NK-92 (cell line): ENCODE measurements around the gene RYR1.
"Not testable (repeated sequence)": the region's sequence is repeated elsewhere in the genome, so short reads cannot be mapped to it uniquely, and the experiment has no call there.

Experiments used
- DNase-seq: peaks from one replicate; lab custom pipeline; 2025; ENCODE audit not compliant: unreplicated experiment; lab: John Stamatoyannopoulos, UW

RYR1 gene

DNA sequence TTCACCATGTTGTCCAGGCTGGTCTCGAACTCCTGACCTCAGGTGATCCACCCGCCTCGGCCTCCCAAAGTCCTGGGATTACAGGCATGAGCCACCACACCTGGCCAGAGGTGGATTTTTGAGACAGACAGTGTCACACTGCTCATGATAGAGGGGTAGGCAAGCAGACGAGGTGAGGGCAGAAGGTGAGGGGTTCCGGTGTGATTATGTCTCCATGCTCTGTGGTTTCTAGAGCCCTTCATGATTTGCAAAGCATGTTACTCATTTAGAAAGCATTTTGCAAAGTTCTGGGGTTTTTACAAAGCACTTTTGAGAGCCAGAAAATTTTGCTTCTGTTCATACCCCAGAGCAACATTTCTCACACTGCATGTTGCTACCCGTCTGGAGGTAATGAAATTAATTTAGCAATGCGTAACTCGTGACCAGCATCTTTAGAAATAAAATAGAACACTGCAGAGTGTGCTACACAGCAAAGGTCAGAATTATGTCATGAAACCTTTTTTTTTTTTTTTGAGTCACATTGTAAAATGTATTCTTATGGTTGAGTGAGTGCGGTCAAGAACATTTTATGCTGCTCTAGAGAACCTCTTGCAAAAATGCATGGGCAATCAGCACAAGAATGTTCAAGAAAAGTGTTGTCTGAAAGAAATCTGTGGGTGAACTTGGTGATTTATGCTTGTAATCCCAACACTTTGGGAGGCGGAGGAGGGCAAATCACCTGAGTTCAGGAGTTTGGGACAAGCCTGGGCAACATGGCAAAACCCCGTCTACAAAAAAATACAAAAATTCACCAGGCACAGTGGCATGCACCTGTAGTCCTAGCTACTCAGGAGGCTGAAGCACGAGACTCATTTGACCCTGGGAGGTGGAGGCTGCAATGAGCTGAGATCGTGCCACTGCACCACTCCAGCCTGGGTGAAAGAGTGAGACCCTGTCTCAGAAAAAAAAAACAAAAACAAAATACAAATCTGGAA is 126.2 kb downstream of the RYR1 start:
- DNase-seq, result no peak

DNA sequence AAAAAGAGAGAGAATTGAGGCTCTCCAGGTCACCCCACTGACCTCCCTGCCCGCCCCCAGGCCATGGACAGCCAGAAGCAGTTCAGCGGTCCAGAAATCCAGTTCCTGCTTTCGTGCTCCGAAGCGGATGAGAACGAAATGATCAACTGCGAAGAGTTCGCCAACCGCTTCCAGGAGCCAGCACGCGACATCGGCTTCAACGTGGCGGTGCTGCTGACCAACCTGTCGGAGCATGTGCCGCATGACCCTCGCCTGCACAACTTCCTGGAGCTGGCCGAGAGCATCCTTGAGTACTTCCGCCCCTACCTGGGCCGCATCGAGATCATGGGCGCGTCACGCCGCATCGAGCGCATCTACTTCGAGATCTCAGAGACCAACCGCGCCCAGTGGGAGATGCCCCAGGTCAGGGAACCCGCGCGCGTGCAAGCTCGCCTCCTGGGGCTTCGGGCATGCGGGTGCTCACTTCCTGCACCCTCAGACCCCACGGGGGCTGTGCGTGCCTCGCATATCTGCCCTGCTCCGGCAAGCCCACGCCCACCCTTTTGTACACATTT is 127.6 kb downstream of the RYR1 start:
- no peak for DNase-seq

DNA sequence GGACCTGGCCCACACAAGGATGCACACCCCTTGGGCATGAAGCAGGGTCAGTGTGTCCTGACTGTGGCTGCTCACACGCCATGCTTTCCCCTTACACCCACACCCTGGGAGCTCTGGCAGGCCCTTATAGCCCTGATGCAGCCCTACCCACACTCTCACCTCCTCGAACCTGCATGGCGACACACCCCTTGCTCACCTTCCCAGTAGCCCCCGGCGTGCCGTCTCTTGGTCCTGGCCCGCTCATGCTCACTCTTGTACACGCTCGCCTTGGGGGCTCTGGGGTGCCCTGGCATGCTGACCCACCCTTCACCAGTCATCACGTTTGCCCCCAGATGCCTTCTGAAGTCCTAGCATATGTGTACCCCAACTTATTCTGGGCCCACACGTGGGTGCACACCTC is 128.2 kb downstream of the RYR1 start:
- DNase-seq, result no peak

DNA sequence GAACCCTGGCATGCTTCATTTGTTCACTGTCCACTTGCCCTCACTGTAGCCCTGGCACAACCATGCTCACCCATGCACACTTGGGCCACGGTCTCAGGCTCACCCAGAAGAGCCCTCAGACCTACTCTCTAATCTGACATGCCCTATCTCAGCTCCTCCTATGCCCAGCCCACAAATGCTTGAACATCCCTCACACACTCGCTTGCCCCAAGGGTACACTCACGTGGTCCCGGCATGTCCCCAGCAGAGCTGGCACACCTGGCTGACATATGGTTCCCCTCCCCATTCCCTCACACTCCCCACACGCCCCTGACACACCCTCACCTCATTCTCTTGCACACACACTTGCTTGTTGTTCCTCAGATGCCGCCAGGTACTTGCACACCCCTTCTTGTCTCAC is 128.6 kb downstream of the RYR1 start:
- DNase-seq, result no peak

DNA sequence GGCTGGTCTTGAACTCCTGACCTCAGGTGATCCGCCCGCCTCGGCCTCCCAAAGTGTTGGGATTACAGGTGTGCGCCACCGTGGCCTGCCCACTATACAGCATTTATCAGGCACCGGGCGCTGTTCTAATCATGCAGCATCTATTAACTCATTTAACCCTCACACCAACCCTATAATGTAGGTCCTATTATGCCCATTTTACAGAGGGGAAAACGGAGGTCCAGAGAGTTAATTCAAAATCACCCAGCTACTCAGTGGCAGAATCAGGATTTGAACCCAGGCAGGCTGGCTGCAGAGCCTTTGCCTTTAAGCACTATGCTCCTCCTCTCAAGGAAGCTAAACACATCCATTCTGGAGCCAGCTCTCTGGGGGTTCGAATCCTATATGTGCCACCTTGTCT is 130.0 kb downstream of the RYR1 start:
- DNase-seq, result no peak

- DNase-seq, result no peak
These were observed 131.6 kb downstream of the RYR1 start for GRCh38 chr19:38564981-38565690.

GRCh38 chr19:38565691-38566105 is 132.2 kb downstream of the RYR1 start:
- no peak for DNase-seq

- no peak for DNase-seq
These were observed 136.0 kb downstream of the RYR1 start for GRCh38 chr19:38569368-38569983.

DNA sequence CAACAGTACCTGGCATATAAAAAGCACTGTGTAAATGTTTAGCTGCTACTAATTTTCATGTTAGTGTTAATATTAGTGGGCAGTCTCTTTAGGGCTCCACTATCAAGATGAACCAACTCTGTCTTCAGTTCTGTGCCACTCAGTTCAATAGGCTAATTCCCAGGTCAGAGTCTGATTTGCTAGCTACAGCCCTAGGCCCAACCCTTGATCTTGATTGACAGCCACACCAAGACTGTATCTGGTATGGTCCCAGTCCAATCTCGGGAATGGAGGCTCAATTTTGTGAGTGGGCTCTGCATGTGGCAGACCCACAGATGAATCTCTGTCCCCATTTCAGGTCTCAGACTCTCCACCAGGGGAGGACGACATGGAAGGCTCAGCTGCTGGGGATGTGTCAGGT is 138.2 kb downstream of the RYR1 start:
- no peak for DNase-seq

DNA sequence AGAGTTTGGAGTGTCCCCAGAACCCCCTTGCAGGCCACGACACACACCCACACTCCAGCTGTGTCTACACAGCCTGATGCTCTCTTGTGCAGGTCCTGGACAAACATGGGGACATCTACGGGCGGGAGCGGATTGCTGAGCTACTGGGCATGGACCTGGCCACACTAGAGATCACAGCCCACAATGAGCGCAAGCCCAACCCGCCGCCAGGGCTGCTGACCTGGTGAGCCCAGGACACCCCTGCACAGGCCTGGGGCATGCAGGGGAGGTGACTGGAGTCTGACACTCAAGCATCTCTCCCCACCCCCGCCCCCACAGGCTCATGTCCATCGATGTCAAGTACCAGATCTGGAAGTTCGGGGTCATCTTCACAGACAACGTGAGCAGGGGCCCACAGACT is 144.3 kb downstream of the RYR1 start:
- DNase-seq, result no peak

- not testable (repeated sequence) for DNase-seq
These were observed 145.8 kb downstream of the RYR1 start for GRCh38 chr19:38579304-38579703.

GRCh38 chr19:38580080-38580479 is 146.6 kb downstream of the RYR1 start:
- DNase-seq, result no peak

- no peak for DNase-seq
These were observed 149.9 kb downstream of the RYR1 start for GRCh38 chr19:38583219-38583984.

- no peak for DNase-seq
These were observed 150.5 kb downstream of the RYR1 start for GRCh38 chr19:38583985-38584305.

DNA sequence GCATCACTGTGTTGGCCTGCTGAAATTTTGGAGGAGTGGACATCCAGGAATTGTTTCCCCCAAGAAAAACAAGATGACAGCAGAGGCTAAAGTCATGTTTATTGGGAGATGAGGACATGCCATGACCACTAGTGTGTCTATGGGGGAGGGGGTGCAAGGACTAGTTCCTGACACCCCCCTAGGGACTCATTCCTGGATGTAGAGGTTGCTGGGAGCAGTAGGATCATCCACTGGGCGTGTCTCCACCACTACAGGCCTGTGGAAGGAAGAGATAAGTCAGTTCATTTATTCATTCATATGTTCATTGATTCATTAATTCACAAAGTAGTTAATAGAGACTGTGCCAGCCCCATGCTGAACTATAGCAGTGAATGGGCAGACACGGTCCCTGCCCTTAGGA is 154.1 kb downstream of the RYR1 start:
- DNase-seq, result no peak

DNA sequence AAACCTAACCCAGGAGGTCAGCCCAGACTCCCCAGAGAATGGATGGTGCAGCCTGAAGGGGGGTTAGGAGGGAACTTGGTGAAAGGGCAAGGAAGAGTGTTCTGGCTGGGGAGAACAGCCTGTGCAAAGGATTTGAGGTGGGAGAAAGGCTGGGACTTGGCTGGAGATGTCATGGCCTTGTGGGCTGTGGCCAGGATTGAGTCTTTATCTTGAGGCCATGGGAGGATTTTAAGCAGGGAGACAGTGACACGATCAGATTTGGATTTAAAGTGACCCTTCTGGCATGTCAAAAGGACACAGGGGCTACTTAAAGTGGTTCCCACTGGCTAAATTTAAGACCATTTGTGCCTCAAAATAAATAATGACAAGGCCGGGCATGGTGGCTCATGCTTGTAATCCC is 154.6 kb downstream of the RYR1 start:
- DNase-seq, result no peak

GRCh38 chr19:38592940-38593339 is 159.4 kb downstream of the RYR1 start:
- DNase-seq, result no peak

GRCh38 chr19:38596057-38596981 is 162.8 kb downstream of the RYR1 start:
- no peak for DNase-seq

DNA sequence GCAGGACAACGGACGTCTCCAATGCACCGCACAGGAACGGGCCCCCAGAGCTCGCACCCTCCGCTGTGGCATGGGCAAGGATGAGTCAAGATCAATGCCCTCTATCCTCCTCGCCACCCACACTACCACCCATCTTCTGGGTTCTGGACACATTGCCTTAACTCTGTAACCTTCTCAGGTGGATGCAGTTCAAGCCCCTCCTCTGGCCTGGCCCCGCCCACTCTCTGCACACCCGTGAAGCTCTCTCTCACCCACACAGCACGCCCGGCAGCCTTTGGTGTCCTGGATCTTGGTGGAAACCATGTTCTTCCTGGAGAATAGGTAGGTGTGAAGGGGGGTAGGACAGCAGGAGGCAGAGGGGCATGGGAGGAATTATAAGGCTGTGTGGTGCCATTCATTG is 163.6 kb downstream of the RYR1 start:
- no peak for DNase-seq

DNA sequence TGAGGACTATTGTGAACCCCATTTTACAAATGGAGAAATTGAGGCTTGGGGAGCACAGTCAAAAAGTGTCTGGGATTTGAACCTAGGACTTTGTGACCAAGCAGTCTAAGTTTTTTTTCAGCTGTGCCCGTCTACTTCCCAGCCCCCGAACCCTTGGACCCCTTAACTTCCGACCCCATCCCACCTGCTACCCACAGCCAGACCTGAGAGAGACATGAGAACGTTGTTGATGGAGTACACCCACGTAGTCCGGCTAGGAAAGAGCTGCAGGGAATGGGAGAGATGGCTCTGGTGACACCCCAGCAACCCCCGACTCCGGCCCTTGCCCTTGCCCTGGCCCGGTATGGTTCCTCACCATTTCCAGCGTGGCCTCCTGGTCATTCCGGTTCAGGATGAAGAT is 166.2 kb downstream of the RYR1 start:
- DNase-seq, result no peak
